NK-92 (cell line): Measurements from ENCODE around the gene CD200R1L.

Experiments used
- DNase-seq: peaks from one replicate; lab custom pipeline; 2025; ENCODE audit not compliant: unreplicated experiment; lab: John Stamatoyannopoulos, UW

Gene CD200R1L

DNA sequence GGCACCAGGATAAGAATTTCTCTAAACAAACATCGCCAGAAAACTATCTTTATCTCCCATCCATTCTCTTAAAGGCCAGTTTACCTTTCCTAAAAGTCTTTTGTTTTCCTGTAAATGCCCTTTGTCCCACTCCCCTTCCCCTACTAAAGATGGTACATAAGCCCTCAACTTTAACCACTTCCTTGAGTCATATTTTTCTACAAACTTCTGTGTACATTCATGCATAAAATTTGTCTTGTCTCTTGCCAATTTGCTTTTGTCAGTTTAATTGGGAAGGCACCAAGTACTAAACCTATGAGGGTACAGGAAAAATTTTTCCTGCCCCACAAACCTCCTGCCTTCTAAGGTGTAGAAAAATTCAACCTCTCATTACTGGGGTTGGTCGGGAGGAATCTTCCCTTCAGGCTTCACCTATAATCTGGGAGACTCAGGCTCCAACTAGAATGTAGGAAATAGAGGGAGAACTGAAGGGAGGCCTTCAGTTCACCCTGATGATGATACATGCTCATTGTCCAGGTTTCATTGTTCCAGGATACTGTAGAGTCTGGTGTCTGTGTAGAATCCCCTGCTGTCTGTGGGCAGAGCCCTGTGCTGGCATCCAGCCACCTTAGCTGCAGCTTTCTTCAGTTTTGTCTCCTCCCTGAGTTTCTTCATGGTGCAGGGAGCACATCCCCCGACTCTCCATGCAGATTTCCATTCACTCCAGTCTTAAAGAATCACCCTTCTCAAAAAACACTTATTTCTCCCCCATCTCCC is 53.2 kb downstream of the CD200R1L start:
- DNase-seq = no peak

DNA sequence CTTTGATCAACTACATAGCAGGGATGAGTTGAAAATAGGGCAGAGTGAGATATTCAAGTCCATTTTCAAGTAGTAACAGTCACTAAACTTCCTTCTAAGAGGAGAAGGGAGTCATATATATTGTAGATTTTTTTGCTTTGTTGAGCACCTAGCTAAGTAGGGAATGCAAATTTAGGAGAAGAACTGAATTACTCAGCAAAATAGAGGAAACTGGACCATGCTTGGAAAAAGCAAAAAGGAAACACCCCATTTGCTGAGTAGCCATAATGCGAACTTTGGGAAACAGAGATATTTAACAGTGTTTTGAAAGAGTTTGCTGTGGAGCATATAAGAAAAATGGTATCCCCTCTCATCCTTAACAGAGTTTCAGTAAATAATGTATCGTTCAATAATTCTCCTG is 54.9 kb downstream of the CD200R1L start:
- DNase-seq = no peak

- no peak for DNase-seq
Observed at GRCh38 chr3:112789787-112790186, 56.9 kb downstream of the CD200R1L start.

DNA sequence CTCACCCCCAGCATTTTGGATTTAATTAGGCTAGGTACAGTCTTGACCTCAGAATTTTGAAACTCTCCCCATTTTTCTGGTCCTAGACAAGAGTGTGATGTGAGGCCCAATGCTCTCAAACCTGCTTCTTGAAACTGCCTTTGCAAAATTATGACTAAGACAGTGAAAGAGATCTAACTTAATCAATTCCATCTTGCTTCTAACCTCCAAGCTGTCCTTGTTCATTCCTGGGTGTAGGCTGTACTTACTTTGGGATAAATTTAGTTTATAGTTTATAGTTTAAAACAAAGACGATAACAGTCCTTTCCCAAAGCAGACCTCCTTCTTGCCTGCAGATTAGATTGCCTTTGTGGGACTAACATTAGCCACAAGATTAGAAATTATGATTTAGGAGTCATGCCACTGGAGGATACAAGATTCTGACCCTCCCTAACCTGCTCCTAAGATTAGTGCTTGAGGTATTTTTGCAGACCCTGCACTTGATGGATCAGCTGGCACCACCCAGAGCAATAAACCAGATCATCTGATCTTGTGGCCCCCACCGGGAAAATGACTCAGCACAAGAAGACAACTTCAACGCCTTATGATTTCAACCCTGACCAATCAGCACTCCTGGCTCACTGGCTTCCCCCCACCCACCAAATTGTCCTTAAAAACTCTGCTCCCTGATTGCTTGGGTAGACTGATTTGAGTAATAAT is 59.6 kb downstream of the CD200R1L start:
- DNase-seq = no peak

GRCh38 chr3:112786002-112786590 is 60.6 kb downstream of the CD200R1L start:
- DNase-seq = no peak

DNA sequence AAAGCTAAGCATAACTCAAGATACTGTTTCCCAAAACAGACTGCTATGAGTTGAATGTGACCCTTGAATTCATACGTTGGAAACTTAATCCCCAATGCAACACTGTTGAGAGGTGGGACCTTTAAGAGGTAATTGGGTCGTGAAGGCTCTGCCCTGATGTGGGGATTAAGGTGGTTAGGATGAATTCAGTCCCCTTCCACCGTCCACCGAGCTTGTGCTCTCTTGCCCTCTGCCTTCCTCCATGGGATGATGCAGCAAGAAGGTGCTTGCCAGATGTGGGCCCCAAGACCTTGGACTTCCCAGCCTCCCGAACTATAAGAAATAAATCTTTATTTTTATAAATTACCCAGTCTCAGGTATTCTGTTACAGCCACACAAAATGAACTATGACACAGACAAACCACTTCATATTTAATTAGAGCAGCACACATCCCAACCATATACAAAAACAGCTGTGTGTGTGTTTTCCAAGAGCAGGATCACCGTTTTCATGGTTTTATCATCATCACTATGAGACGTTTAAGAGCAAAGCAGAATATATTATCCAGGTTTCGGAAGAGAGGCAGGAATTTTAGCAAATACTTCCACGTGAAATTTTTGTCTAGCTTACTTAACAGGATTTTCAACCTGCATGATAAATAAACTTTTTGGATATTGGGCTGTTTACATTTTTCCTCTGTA is 61.2 kb downstream of the CD200R1L start:
- no peak for DNase-seq

DNA sequence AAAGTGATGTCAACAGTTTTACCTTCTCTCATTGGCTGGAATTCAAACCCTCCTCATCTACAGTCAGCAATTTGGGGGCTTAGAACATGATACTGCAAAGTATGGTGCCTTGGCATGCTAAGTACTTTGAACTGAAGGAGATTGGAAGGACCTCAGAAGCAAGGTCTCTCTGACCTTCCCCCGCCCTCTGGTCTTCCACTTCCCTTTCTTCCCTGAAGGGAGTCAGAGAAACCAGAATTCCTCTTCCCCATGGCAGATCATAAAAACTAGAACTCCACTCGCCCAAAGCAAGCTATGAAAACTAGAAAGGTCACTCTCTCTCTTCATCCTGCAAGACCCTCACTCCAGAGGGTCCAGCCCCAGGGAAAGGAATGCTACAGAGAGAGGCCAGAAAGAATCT is 64.2 kb downstream of the CD200R1L start:
- DNase-seq = no peak

DNA sequence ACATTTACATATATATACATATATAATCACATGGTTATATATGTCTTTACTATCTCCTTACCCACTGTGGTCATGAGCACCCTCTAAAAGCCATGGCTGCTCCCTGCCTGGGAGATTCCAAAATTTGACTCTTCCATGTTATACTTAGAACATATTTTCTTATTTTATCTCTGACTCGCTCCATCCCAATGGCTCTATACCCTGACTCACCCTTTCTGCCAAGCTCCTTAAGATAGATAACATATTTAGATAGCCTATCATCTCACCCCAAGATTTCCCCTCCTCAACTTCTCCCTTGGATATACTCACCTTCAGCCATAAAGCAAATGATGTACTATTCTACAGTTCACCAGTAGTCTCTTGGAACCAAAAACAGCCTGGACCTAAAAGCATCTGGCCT is 65.1 kb downstream of the CD200R1L start:
- no peak for DNase-seq

- no peak for DNase-seq
Observed at GRCh38 chr3:112779558-112780480, 66.8 kb downstream of the CD200R1L start.

GRCh38 chr3:112779011-112779410 is 67.7 kb downstream of the CD200R1L start:
- DNase-seq = no peak

GRCh38 chr3:112778353-112778948 is 68.2 kb downstream of the CD200R1L start:
- DNase-seq = no peak

GRCh38 chr3:112777811-112778210 is 68.9 kb downstream of the CD200R1L start:
- no peak for DNase-seq

GRCh38 chr3:112776836-112777235 is 69.8 kb downstream of the CD200R1L start:
- DNase-seq = no peak

GRCh38 chr3:112776000-112776399 is 70.7 kb downstream of the CD200R1L start:
- DNase-seq = no peak

- DNase-seq = no peak
Observed at GRCh38 chr3:112775011-112775742, 71.5 kb downstream of the CD200R1L start.

- no peak for DNase-seq
Observed at GRCh38 chr3:112774293-112774926, 72.3 kb downstream of the CD200R1L start.

DNA sequence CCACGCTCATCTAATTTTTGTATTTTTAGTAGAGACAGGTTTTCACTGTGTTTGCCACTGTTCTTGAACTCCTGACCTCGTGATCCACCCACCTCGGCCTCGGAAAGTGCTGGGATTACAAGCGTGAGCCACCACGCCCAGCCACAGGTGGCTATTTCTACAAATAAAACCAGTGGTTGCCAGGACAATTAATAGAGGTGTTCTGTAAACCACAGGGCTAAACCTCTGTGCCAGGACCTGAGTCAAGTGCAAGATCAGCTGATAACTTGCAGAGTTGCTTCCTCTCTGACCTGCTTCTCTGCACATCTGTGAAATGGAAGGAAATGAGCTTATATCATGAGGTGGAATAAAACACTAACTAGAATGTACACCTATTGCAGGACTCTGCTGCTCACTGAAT is 72.8 kb downstream of the CD200R1L start:
- DNase-seq = no peak

GRCh38 chr3:112770951-112771350 is 75.7 kb downstream of the CD200R1L start:
- no peak for DNase-seq

GRCh38 chr3:112770032-112770626 is 76.5 kb downstream of the CD200R1L start:
- DNase-seq = no peak
